Measurements from ENCODE around the gene RAB31.
"Not testable (repeated sequence)": the region's sequence is repeated elsewhere in the genome, so short reads cannot be mapped to it uniquely, and the experiment has no call there.

The RAB31 gene

DNA sequence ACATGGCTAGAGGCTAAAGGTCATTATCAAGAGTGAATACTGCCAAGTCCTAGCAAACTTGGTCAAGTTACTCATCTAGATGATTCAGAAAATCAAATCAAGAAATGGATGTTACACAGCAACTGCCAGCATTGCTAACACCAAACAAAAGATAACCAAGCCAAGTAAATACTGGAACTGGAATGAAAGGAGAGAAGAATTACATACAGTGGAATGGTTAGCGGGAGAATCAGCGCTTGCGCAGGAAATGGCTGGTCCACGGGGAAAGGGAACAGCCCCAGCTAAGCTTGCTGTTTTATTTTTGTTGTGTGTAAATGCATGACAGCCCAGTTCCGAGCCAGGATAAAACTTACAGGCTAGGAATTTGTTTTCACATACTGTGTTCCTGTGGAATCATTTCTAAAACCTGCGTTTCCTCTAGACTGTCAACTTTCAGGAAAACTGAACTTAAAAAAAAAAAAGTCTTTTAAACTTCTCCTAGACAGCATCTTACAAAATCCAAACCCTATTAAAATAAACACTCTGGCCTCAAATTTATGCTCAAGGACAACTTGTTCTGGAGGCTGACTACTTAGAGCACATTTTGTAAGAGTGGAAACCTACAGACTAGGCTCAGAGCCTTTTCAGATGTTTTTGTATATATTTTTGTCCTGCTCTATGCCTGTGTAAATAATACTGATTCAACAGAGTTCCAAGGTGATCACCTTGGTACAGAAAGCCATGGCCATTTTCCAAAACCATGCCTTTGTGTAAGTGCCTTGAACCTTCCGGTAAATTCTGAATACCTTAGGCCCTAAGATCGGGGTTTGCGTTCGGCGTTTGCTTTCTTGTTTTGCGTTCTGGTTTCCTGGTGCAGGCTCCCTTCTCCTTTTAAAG is 146.9 kb downstream of the RAB31 start:
- Histone ChIP-seq H2BK5ac (ENCODE audit: low read length) (no peak overlapping the region), H2BK120ac (ENCODE audit: low read depth, low read length) (no peak overlapping the region), H2BK15ac (ENCODE audit: low read length) (no peak overlapping the region), H3K4me2 (ENCODE audit: insufficient read depth, low read length, poor library complexity, severe bottlenecking) (no peak overlapping the region), H2AK5ac (ENCODE audit: low read depth, low read length) (no peak overlapping the region), H2BK12ac (ENCODE audit: low read length) (no peak overlapping the region), H3K18ac (ENCODE audit: low read length) (no peak overlapping the region), H3K4me1 (ENCODE audit: control insufficient read depth in 2 of 2, insufficient read depth in 1 of 2, low read depth in 1 of 2, low read length in 2 of 2) (peaks cover 0 to 2% of the 10 kb centered on the region in 2 donors), H4K91ac (ENCODE audit: low read depth, low read length, poor library complexity) (no peak overlapping the region), H3K27me3 (ENCODE audit: control insufficient read depth in 3 of 3, insufficient read depth in 3 of 3, low read depth in 1 of 3, low read length in 3 of 3) (no peaks in the 10 kb centered on the region), H3K4me3 (ENCODE audit: low read length in 2 of 2) (no peak overlapping the region), H3K36me3 (replicated peaks in 1 of 2; ENCODE audit: control insufficient read depth in 2 of 2, insufficient read depth in 2 of 2, low read length in 2 of 2) (peaks cover 0 to 3% of the 10 kb centered on the region in 2 donors), H3K14ac (ENCODE audit: low read length) (no peak overlapping the region), H3K23ac (ENCODE audit: low read depth, low read length, poor library complexity) (no peak overlapping the region), H4K8ac (ENCODE audit: low read depth, low read length) (no peak overlapping the region), H2AFZ (ENCODE audit: low read length) (no peak overlapping the region), H3K9ac (ENCODE audit: low read depth, low read length, poor library complexity) (no peak overlapping the region), H3K79me1 (ENCODE audit: low read depth, low read length) (no peaks in the 10 kb centered on the region), H3K4ac (ENCODE audit: low read length) (no peak overlapping the region), H3K9me3 (replicated peaks in 1 of 2; ENCODE audit: control insufficient read depth in 2 of 2, insufficient read depth in 1 of 2, low read depth in 1 of 2, low read length in 2 of 2) (peaks cover 0 to 16% of the 10 kb centered on the region in 2 donors), H3K27ac (replicated peaks; ENCODE audit: low read length) (no peak overlapping the region)
- no peak for DNase-seq (ENCODE audit: low spot score)
- no CpG with 5 or more reads among the region's 12 CpGs for WGBS, 2 donors (ENCODE audit: extremely low coverage in 2 of 2, insufficient read length in 2 of 2, insufficient replicate concordance in 1 of 2)

DNA sequence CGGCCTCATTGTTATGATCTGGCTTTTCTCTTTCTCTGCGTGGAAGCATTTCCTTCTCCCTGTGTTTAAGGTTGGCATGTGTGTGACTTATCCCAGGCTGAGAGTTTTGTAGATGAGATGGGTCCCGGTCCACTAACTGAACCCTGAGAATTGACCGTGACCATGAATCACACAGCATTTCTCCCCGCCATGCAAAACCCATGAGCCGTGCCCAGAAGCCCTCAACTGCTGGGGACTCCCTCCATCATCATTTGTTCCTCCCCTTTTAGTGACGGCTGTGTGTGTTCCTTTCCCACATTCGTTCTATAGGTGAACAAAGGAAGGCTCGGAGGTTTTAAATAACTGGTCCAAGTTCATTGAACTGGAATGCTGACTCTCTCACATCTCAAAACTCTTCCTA is 147.6 kb downstream of the RAB31 start:
- Histone ChIP-seq H4K8ac (ENCODE audit: low read depth, low read length) (no peak overlapping the region), H3K27me3 (ENCODE audit: control insufficient read depth in 3 of 3, insufficient read depth in 3 of 3, low read depth in 1 of 3, low read length in 3 of 3) (no peaks in the 10 kb centered on the region), H2BK5ac (ENCODE audit: low read length) (no peak overlapping the region), H3K23ac (ENCODE audit: low read depth, low read length, poor library complexity) (no peak overlapping the region), H3K9ac (ENCODE audit: low read depth, low read length, poor library complexity) (no peak overlapping the region), H3K27ac (replicated peaks; ENCODE audit: low read length) (no peak overlapping the region), H3K4me2 (ENCODE audit: insufficient read depth, low read length, poor library complexity, severe bottlenecking) (no peak overlapping the region), H3K4me1 (ENCODE audit: control insufficient read depth in 2 of 2, insufficient read depth in 1 of 2, low read depth in 1 of 2, low read length in 2 of 2) (peaks cover 0 to 2% of the 10 kb centered on the region in 2 donors), H4K91ac (ENCODE audit: low read depth, low read length, poor library complexity) (no peak overlapping the region), H2BK15ac (ENCODE audit: low read length) (no peak overlapping the region), H2BK120ac (ENCODE audit: low read depth, low read length) (no peak overlapping the region), H3K14ac (ENCODE audit: low read length) (no peak overlapping the region), H3K4me3 (ENCODE audit: low read length in 2 of 2) (no peak overlapping the region), H3K79me1 (ENCODE audit: low read depth, low read length) (no peaks in the 10 kb centered on the region), H2AFZ (ENCODE audit: low read length) (no peak overlapping the region), H3K9me3 (replicated peaks in 1 of 2; ENCODE audit: control insufficient read depth in 2 of 2, insufficient read depth in 1 of 2, low read depth in 1 of 2, low read length in 2 of 2) (peaks cover 0 to 16% of the 10 kb centered on the region in 2 donors), H3K36me3 (replicated peaks in 1 of 2; ENCODE audit: control insufficient read depth in 2 of 2, insufficient read depth in 2 of 2, low read length in 2 of 2) (peaks cover 0 to 6% of the 10 kb centered on the region in 2 donors), H2AK5ac (ENCODE audit: low read depth, low read length) (no peak overlapping the region), H3K18ac (ENCODE audit: low read length) (no peak overlapping the region), H3K4ac (ENCODE audit: low read length) (no peak overlapping the region), H2BK12ac (ENCODE audit: low read length) (no peak overlapping the region)
- no peak for DNase-seq (ENCODE audit: low spot score)
- no CpG with 5 or more reads among the region's 9 CpGs for WGBS, 2 donors (ENCODE audit: extremely low coverage in 2 of 2, insufficient read length in 2 of 2, insufficient replicate concordance in 1 of 2)

DNA sequence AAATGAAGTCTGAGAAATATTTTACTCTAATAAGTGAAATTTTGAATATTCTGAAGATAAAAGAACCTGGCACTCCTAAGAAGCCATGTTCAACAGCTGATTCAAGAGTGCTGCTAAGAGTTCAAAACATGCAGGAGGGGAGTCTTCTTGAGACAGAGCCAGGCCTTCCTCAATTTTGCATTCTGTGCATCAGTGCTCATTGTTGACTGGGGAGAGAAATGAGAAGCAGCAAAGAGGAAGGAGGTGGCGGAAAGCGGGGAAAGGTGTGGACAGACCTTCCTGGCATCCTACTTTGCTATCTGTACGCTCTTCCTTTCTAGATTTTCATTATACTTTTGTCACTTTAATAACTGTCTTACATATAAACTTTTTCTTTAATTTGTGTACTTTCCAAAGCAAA is 148.0 kb downstream of the RAB31 start:
- Histone ChIP-seq H3K4me3 (ENCODE audit: low read length in 2 of 2) (no peak overlapping the region), H2BK5ac (ENCODE audit: low read length) (no peak overlapping the region), H2AK5ac (ENCODE audit: low read depth, low read length) (no peak overlapping the region), H3K36me3 (replicated peaks in 1 of 2; ENCODE audit: control insufficient read depth in 2 of 2, insufficient read depth in 2 of 2, low read length in 2 of 2) (peaks cover 0 to 10% of the 10 kb centered on the region in 2 donors), H3K23ac (ENCODE audit: low read depth, low read length, poor library complexity) (no peak overlapping the region), H3K4ac (ENCODE audit: low read length) (no peak overlapping the region), H2BK15ac (ENCODE audit: low read length) (no peak overlapping the region), H3K4me2 (ENCODE audit: insufficient read depth, low read length, poor library complexity, severe bottlenecking) (no peak overlapping the region), H3K4me1 (ENCODE audit: control insufficient read depth in 2 of 2, insufficient read depth in 1 of 2, low read depth in 1 of 2, low read length in 2 of 2) (peaks cover 0 to 2% of the 10 kb centered on the region in 2 donors), H2AFZ (ENCODE audit: low read length) (no peak overlapping the region), H3K27ac (replicated peaks; ENCODE audit: low read length) (no peak overlapping the region), H3K27me3 (ENCODE audit: control insufficient read depth in 3 of 3, insufficient read depth in 3 of 3, low read depth in 1 of 3, low read length in 3 of 3) (no peaks in the 10 kb centered on the region), H3K18ac (ENCODE audit: low read length) (no peak overlapping the region), H4K91ac (ENCODE audit: low read depth, low read length, poor library complexity) (no peak overlapping the region), H2BK12ac (ENCODE audit: low read length) (no peak overlapping the region), H3K9me3 (replicated peaks in 1 of 2; ENCODE audit: control insufficient read depth in 2 of 2, insufficient read depth in 1 of 2, low read depth in 1 of 2, low read length in 2 of 2) (peaks cover 0 to 16% of the 10 kb centered on the region in 2 donors), H3K14ac (ENCODE audit: low read length) (no peak overlapping the region), H2BK120ac (ENCODE audit: low read depth, low read length) (no peak overlapping the region), H3K9ac (ENCODE audit: low read depth, low read length, poor library complexity) (no peak overlapping the region), H3K79me1 (ENCODE audit: low read depth, low read length) (no peaks in the 10 kb centered on the region), H4K8ac (ENCODE audit: low read depth, low read length) (no peak overlapping the region)
- no CpG with 5 or more reads among the region's 3 CpGs for WGBS, 2 donors (ENCODE audit: extremely low coverage in 2 of 2, insufficient read length in 2 of 2, insufficient replicate concordance in 1 of 2)
- no peak for DNase-seq (ENCODE audit: low spot score)

DNA sequence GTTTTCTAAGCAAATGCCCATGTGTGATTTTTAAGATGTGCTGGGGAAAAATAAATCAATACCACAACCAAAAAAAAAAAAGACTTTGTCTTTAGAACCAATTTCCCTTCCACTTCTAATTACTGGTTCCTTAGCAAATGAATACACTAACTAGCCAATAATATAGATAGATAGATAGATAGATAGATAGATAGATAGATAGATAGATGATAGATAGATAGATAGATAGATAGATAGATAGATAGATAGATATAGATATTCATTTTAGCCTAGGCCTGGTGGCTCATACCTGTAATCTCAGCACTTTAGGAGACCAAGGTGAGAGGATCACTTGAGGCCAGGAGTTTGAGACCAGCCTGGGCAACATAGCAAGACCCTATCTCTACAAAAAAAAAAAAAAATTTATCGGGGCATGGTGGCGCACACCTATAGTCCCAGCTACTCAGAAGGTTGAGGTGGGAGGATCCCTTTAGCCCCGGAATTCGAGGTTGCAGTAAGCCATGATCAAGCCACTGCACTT is 149.4 kb downstream of the RAB31 start:
- not testable (repeated sequence) for H3K18ac ChIP-seq (ENCODE audit: low read length); H3K4ac ChIP-seq (ENCODE audit: low read length); H2BK12ac ChIP-seq (ENCODE audit: low read length); H3K27me3 ChIP-seq (ENCODE audit: control insufficient read depth in 3 of 3, insufficient read depth in 3 of 3, low read depth in 1 of 3, low read length in 3 of 3); H2BK5ac ChIP-seq (ENCODE audit: low read length); H3K4me1 ChIP-seq (ENCODE audit: control insufficient read depth in 2 of 2, insufficient read depth in 1 of 2, low read depth in 1 of 2, low read length in 2 of 2); H2AFZ ChIP-seq (ENCODE audit: low read length); H3K4me2 ChIP-seq (ENCODE audit: insufficient read depth, low read length, poor library complexity, severe bottlenecking); H3K14ac ChIP-seq (ENCODE audit: low read length); H2AK5ac ChIP-seq (ENCODE audit: low read depth, low read length); H2BK15ac ChIP-seq (ENCODE audit: low read length); H3K79me1 ChIP-seq (ENCODE audit: low read depth, low read length); H3K27ac ChIP-seq (replicated peaks; ENCODE audit: low read length); DNase-seq (ENCODE audit: low spot score); H4K8ac ChIP-seq (ENCODE audit: low read depth, low read length); H3K23ac ChIP-seq (ENCODE audit: low read depth, low read length, poor library complexity); H3K9ac ChIP-seq (ENCODE audit: low read depth, low read length, poor library complexity); H3K9me3 ChIP-seq (replicated peaks in 1 of 2; ENCODE audit: control insufficient read depth in 2 of 2, insufficient read depth in 1 of 2, low read depth in 1 of 2, low read length in 2 of 2); H2BK120ac ChIP-seq (ENCODE audit: low read depth, low read length); H4K91ac ChIP-seq (ENCODE audit: low read depth, low read length, poor library complexity); H3K4me3 ChIP-seq (ENCODE audit: low read length in 2 of 2); H3K36me3 ChIP-seq (replicated peaks in 1 of 2; ENCODE audit: control insufficient read depth in 2 of 2, insufficient read depth in 2 of 2, low read length in 2 of 2)
- WGBS, 2 donors (ENCODE audit: extremely low coverage in 2 of 2, insufficient read length in 2 of 2, insufficient replicate concordance in 1 of 2): no CpG with 5 or more reads among the region's 4 CpGs
